GM19351 (cell line): Measurements from ENCODE around the gene KPRP.

Experiments
- ATAC-seq: cut with Tn5 transposase; IDR thresholded peaks from one replicate; pipeline ENCODE4 v1.9.1; 2021; ENCODE audit warnings: mild to moderate bottlenecking, moderate library complexity; ENCODE audit not compliant: unreplicated experiment

KPRP gene

DNA sequence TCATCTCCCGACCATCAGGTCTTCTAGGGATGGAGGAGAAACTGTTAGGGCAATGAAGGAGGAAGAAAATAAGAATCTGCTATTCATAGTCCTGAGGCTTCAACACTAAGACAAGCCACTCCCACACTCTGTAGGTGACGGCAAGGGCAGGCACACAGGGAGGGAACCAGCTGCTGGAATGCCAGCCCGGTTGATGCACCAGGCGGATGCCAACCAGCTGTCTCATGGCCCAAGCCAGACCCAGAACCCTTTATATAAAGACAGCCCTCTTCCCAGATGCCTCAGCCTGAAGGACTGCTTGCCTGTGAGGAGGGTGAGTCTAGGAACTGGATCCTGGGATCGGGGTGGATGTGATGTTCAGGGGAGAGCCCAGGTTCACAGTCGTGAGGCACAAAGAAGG lies at the start of gene KPRP:
Gene KPRP (plus strand): TSS at position 279 of the 400 bp plus-strand sequence. CDS start 1,564 bp downstream, outside the sequence.
- ATAC-seq, result no peak

- ATAC-seq, result no peak
Measured at GRCh38 chr1:152718238-152718637, 39.6 kb upstream of the KPRP start.

DNA sequence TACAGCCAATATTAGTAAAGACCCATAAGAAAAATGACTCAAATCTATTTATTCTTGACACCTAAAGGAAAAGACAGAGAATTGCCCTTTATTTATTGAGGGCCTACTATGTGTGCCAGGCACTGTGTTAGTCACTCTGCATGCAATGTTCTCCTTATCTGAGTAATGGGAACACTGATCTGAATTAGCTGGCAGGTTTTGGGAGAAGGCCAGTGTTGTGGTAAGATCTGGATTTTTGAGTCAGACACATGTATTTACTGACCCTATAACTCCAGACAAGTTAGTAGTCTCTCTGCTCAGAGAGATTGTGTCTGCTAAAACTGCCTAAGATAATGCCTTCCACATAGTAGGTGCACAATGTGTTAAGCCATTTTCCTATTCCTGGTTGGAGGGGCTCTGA lies 32.6 kb upstream of the KPRP start:
- ATAC-seq, result no peak

- no peak for ATAC-seq
Measured at GRCh38 chr1:152728986-152729385, 28.8 kb upstream of the KPRP start.

GRCh38 chr1:152735648-152736047 lies 22.2 kb upstream of the KPRP start:
- ATAC-seq, result no peak

DNA sequence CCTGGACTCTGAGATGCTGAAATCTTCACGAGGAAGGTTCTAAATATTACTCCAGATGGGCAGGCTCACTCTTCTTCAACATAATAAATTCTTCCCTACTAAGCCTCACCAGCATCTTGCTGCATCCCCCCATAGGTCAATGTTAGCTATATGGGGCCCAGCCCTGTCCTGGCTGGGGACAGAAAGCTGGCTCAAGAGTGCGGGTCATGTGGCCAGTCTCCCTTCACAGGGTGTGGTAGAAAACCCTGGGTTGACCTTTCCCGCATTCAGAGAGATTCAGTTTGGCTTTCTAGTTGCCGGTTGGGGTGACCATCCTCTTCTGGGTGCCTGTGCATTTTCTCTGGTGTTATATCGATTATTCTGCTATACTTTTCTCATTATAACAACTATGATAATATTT lies 19.8 kb upstream of the KPRP start:
- no peak for ATAC-seq

- no peak for ATAC-seq
Measured at GRCh38 chr1:152739841-152740240, 18.0 kb upstream of the KPRP start.

DNA sequence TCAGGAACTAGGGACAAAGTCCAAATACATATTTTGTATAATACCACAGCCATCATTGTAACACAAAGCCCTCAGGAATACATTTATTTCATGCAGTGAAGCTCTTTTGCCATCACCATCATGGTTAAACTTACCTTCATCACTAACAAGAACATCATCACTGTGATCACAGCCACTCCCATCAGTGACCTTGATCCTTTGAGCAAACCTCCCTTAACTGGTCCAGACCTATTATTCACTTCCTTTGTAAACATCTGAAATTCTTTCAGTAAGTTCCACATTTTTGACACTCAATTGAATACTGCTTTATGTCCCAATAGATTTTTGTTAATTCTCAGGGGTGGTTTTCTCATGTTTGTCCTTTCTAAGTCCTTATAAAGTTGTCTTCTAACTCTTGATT lies 16.2 kb upstream of the KPRP start:
- no peak for ATAC-seq

- no peak for ATAC-seq
Measured at GRCh38 chr1:152743371-152744145, 14.3 kb upstream of the KPRP start.

DNA sequence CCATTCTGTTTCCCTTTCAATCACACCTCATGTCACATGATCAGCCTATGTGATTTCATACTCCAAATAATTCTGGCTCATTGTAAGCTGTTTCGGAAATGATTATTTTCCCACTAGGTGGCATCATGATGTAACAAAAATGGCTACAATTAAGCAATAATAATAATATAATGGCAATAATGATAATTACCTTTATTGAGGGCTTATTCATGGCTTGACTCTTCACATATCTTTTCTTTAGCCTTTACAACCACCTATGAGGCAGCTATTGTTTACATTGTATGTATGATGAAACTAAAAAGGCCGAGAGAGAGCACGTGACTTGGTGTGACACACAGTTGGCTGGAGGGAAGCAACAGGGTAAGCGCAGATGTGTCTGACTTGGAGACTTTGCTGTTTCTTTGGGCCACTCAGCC lies 12.5 kb upstream of the KPRP start:
- ATAC-seq, result no peak

DNA sequence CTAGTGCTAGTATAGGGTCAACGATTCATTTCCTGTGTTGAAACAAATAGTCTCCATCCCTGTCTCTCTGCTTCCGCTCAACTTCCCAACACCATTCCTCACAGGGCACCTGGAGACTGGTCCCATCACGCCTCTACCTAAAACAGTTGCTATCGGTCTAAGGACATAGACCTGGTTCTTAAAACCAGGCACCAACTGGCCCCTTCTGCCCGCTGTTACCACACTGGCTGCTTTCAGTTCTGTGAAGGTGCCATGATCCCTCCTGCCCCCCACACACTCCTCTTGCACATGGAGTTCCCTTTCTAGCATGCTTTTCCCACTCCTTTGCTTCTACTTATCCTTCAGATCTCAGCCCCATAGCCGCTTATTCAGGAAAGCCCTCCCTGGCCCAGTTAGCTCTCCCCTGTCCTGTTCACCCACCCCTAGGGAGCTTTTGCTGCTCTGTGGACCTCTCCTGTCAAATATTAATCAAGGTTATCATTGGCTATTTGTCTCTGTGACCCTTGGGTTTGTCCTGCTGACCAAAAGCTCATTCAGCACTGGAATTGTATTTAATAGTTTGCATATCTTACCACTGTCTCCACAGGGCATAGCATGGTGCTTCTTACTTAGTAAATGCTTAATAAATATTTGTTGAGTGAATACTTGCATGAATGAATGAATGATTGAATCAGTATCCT lies 11.9 kb upstream of the KPRP start:
- ATAC-seq, result no peak

GRCh38 chr1:152747831-152748230 lies 10.0 kb upstream of the KPRP start:
- no peak for ATAC-seq

- ATAC-seq, result no peak
Measured at GRCh38 chr1:152752225-152752624, 5.6 kb upstream of the KPRP start.

- ATAC-seq, result no peak
Measured at GRCh38 chr1:152753586-152753985, 4.2 kb upstream of the KPRP start.

DNA sequence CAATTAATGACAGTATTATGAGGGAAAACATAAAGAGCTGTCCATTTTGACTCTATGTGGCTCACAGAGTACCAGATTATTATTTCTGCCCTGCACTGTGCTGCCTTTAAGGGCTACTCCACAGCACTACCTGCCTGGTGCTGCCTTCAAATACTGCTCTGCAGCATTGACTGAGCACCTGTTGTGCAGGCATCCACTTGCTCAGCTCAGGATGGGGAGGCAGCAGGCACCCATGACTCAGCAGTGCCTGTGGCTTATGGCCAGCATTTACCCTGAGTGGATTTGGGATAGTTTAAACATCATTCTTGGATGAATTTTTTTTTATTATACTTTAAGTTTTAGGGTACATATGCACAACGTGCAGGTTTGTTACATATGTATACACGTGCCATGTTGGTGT lies 953 bp upstream of the KPRP start:
- ATAC-seq, result no peak

GRCh38 chr1:152758636-152759035 lies 811 bp downstream of the KPRP start:
- no peak for ATAC-seq

DNA sequence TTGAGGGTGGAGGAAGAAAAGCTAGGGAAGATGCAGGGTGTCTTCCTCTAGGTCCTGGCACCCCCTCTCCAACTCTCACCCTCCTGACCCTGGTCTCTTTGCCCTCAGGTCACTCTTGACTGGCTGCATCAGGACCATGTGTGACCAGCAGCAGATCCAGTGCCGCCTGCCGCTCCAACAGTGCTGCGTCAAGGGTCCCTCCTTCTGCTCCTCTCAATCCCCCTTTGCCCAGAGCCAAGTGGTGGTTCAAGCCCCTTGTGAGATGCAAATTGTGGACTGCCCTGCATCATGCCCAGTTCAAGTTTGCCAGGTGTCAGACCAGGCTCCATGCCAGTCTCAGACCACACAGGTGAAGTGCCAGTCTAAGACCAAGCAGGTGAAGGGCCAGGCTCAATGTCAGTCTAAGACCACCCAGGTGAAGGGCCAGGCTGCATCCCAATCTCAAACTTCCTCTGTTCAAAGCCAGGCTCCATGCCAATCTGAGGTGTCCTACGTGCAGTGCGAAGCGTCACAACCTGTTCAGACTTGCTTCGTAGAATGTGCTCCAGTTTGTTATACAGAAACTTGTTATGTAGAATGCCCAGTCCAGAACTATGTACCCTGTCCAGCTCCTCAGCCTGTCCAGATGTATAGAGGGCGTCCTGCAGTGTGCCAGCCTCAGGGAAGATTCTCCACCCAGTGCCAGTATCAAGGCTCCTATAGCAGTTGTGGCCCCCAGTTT lies 1.8 kb downstream of the KPRP start:
- no peak for ATAC-seq

- ATAC-seq, result no peak
Measured at GRCh38 chr1:152760551-152761190, 2.8 kb downstream of the KPRP start.

GRCh38 chr1:152761609-152762213 lies 3.9 kb downstream of the KPRP start:
- ATAC-seq, result no peak

DNA sequence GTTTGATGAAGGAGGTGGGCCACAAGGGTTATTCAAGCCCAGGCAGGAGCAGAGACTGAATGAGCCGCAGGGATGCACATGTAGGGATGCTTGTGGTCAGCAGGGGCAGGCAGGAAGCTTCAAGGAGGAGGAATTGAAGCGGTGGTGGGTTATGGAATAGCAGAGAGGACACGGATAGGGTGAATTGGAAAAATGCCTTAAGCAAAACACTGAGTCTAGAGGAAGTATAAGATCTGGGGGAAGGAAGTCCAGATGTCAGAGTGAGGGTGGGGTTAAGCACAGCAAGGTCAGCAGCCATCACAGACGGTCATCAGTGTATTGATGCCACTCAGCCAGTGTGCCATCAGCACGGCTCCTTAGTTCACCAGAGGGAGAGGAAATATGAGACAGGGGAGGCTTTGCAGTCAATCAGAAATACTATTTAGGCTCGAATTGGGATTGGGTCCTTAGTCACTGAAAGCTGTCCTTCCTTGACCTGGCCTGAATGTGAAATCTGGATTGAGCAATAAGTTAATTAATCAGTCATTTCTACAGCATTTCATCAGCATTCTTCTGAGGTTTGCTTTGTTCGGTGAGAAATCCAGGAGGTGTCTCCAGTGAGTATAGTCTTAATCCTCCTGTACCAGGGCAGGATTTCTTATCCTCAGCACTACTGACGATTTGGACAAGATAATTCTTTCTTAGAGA lies 11.2 kb downstream of the KPRP start:
- ATAC-seq, result no peak
